NCI-H345 treated with DMSO at 0.1 percent for 48 hours (cell line): ENCODE results near the gene ASPHD1.
"Not testable (repeated sequence)": the region's sequence is repeated elsewhere in the genome, so short reads cannot be mapped to it uniquely, and the experiment has no call there.

Source experiments
- DNase-seq: peaks from one replicate; lab custom pipeline; 2025; ENCODE audit not compliant: unreplicated experiment; lab: John Stamatoyannopoulos, UW

ASPHD1 gene

DNA sequence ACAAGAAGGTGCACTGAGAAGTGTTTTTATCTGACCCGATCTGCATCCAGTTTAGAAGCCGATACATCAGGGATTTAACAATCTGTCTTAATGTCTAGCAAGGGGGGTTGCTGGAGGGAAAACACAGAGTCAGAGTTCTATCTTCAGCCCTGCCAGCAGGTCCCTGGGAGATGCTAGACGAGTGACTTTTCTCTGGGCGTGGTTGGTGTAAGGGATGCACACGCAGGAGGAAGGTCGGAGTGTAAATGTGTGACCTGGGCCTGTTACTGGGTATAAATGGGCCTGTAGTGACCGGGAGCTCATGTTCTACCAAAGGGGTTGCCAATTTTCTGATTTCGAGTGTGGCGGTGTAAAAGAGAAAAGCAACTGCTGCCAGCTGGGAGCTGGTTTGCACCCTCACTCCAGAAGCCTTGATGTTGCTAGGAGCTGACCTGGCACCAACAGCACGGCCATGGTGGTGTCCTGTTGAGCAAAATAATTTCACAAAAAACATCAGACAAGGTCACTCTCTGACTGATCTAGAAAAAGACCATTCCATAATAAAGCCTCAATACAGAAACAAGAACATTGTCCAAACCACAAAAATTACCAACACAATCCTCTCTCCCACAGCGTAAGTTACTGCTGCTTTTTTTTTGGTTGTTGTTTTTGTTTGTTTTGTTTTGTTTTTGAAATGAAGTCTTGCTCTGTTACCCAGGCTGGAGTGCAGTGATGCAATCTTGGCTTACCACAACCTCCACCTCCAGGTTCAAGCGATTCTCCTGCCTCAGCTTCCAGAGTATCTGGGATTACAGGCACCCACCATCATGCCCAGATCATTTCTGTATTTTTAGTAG, 27.0 kb downstream of the ASPHD1 start:
- no peak for DNase-seq

- not testable (repeated sequence) for DNase-seq
Observed at GRCh38 chr16:29931750-29932149, 31.5 kb downstream of the ASPHD1 start.

- DNase-seq: no peak
Observed at GRCh38 chr16:29940656-29941055, 40.4 kb downstream of the ASPHD1 start.

DNA sequence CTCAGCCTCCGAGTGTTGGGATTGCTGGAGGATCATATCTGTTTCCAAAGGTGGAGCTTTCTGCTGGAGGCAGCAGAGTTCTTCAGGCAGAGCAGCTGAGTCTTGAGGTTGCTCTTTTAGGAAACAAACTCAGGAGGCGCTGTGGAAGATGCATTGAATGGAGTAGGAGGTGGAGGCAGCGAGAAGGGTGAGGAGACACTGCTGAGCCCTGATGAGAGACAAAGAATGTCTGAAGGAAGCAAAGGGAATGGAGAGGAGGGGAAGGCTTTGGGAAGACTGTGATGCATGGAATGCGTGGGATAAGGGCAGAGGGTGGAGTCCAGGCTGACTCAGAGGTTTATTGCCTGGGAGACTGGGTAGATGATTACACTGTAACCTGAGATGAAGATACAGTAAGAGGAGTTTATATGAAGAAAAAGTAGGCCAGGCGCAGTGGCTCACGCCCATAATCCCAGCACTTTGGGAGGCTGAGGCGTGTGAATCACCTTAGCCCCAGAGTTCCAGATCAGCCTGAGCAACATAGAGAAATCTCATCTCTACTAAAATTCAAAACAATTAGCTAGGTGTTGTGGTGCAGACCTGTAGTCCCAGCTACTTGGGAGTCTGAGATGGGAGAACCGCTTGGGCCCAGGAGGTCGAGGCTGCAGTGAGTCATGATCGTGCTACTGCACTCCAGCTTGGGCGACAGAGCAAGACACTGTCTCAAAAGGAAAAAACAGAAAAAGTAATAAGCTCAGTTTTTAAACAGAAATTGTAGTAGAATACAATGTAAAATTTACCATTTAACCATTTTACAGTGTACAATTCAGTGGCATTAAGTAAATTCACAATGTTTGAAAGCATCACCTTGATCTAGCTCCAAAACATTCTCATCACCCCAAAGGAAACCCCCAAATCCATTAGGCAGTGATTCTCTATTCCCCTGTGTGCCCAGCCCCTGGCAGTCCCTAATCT, 43.8 kb downstream of the ASPHD1 start:
- DNase-seq: no peak

- no peak for DNase-seq
Observed at GRCh38 chr16:29947897-29948296, 47.6 kb downstream of the ASPHD1 start.

DNA sequence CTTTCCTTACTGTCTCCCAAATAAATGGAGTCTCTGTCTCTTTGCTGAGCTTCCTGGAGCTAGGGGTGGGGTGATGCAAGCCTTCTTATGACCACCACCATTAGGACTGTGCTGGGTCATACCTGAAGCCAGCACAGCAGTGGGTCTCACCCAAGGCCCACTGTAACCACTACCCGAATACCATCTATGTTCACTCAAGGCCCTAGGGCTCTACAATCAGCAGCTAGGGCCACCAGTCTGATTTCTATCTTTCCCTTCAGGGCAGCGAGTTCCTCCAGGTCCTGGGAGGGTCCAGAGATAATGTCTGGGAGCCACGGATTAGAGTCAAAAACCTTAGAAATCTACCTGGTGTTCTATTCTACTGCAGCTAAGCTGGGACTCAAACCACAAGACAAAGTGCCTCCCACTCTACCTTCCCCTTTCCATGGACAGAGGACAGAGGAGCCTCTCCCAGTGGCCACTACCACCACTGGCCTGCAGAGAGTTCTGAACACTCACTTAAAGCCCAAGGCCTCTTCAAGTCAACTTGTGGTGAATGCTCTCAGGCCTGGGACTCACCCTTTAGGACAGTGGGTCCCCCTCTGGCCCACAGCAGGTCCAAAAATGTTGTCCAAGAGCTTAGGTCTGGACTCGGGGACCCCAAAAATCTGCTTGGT, 50.6 kb downstream of the ASPHD1 start:
- no peak for DNase-seq

- no peak for DNase-seq
Observed at GRCh38 chr16:29951625-29952365, 51.5 kb downstream of the ASPHD1 start.
